NT2/D1 (cell line): ENCODE measurements around the gene RAB40B.

Experiments used
- SUZ12 ChIP-seq: IDR thresholded peaks from 2 replicates; pipeline ENCODE4 v1.6.1; 2011; ENCODE audit not compliant: insufficient read length, insufficient read depth; ENCODE audit errors: extremely low read depth
- ZNF274 ChIP-seq: IDR thresholded peaks from 2 replicates; pipeline ENCODE4 v1.6.1; 2011; ENCODE audit warnings: mild to moderate bottlenecking, low read depth, low read length

GRCh38 chr17:82705756-82706155 lies 7.3 kb upstream of the RAB40B start:
- TF ChIP-seq ZNF274 (no peak), SUZ12 (no peak)
